ENCODE measurements around the gene PGM1. TPM values are rescaled to one million over a fixed set of nuclear protein-coding genes. Genes with fewer than 3 reads are reported as not detected.

PGM1 gene
- total RNA-seq, 2 experiments from 2014 or later = 47.3 to 51.0 TPM

DNA sequence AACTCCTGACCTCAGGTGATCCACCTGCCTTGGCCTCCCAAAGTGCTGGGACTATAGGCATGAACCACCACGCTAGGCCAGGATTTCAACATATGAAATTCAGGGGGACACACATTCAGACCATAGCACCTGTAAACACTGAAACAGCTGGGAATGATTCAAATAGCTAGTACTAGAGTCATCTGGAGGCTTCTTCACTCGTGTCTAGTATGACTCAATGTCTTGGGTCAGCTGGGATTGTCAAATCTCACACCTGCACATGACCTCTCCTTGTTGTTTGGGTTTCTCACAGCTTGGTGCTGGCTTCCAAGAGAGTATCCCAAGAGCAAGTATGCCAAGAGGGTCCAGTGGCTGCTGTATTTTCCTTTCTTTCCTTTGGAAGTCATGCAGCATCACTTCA is 75.1 kb downstream of the PGM1 start:
- POLR2A ChIA-PET = no interaction called here
- Mint-ChIP-seq H3K36me3 (no peaks in the 10 kb centered on the region), H3K27ac (no peak overlapping the region), H3K9me3 (peaks cover 2% of the 10 kb centered on the region), H3K27me3 (no peaks in the 10 kb centered on the region), H3K4me1 (no peaks in the 10 kb centered on the region), H3K4me3 (no peak overlapping the region)
- ATAC-seq (ENCODE audit: low read depth) (no peak), DNase-seq (no peak)

GRCh38 chr1:63669151-63669961 is 76.1 kb downstream of the PGM1 start:
- Mint-ChIP-seq H3K9me3 (no peaks in the 10 kb centered on the region), H3K27ac (no peak overlapping the region), H3K4me1 (peaks cover 2% of the 10 kb centered on the region), H3K27me3 (no peaks in the 10 kb centered on the region), H3K4me3 (no peak overlapping the region), H3K36me3 (no peaks in the 10 kb centered on the region)
- DNase-seq (no peak), ATAC-seq (ENCODE audit: low read depth) (no peak)
- POLR2A ChIA-PET = no interaction called here

GRCh38 chr1:63670164-63670563 is 77.0 kb downstream of the PGM1 start:
- no peak for DNase-seq
- POLR2A ChIA-PET = no interaction called here
- Mint-ChIP-seq H3K27me3 (no peaks in the 10 kb centered on the region), H3K27ac (no peak overlapping the region), H3K4me1 (peaks cover 3% of the 10 kb centered on the region), H3K9me3 (no peaks in the 10 kb centered on the region), H3K36me3 (no peaks in the 10 kb centered on the region), H3K4me3 (no peak overlapping the region)
- no peak for ATAC-seq (ENCODE audit: low read depth)

DNA sequence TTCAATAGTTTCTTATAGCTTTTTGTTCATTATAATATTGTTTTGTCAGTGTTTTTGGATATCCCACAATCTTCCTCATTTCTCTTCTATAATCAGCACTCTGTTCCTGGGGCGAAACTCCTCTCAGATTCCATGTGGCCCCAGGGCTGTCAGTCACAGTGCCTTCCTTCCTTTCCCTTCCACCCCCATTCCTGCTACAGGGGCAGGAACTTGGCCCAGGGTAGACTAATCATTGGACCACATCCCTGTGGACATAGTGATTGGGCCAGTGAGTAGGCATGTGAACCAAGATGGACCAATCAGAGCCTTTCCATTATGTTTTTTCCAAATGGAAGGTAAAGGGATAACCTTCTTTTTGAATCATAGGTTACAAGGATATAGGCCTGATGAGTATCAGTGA is 78.3 kb downstream of the PGM1 start:
- no peak overlapping the region for H3K27ac Mint-ChIP-seq
- no peak overlapping the region for H3K4me3 Mint-ChIP-seq
- peaks cover 3% of the 10 kb centered on the region for H3K4me1 Mint-ChIP-seq
- H3K36me3 Mint-ChIP-seq = no peaks in the 10 kb centered on the region
- H3K27me3 Mint-ChIP-seq = no peaks in the 10 kb centered on the region
- no peaks in the 10 kb centered on the region for H3K9me3 Mint-ChIP-seq
- ATAC-seq (ENCODE audit: low read depth) = no peak
- POLR2A ChIA-PET = no interaction called here
- no peak for DNase-seq

DNA sequence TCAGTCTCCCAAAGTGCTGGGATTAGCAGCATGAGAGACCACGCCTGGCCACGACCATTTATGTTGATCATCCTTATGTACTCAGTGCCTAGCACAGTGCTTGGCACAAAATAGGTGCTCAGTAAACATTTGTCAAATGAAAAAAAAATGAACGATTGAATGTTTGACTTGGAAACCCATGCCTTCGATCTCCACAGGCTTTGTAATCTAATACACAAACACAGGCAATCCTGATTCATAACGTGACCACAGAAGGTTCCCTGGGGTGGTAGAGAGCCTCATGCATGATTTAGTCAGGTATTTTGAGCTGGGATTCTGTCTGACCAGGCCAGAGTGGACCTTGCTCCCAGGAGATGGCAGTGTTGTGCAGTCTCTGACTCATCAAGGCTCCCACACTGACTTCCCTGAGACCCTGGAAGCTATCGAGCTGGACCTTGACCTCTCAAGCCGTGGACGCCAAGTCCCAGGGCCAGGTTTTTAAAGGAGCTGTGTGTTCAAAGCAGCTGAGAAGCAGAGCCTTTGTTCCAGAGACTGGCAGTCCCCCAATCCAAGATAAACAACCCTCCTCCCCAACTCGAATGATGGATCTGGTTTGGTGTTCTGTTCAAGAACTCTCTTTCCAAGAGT is 81.1 kb downstream of the PGM1 start:
- Mint-ChIP-seq H3K27me3 (no peaks in the 10 kb centered on the region), H3K27ac (no peak overlapping the region), H3K4me3 (no peak overlapping the region), H3K9me3 (peaks cover 3% of the 10 kb centered on the region), H3K4me1 (peaks cover 3% of the 10 kb centered on the region), H3K36me3 (no peaks in the 10 kb centered on the region)
- no peak for ATAC-seq (ENCODE audit: low read depth)
- POLR2A ChIA-PET = no interaction called here
- no peak for DNase-seq

- no peak for ATAC-seq (ENCODE audit: low read depth)
- no peak overlapping the region for H3K4me3 Mint-ChIP-seq
- no peaks in the 10 kb centered on the region for H3K36me3 Mint-ChIP-seq
- H3K27ac Mint-ChIP-seq = no peak overlapping the region
- peaks cover 6% of the 10 kb centered on the region for H3K9me3 Mint-ChIP-seq
- H3K4me1 Mint-ChIP-seq = peaks cover 3% of the 10 kb centered on the region
- POLR2A ChIA-PET = no interaction called here
- DNase-seq = no peak
- no peaks in the 10 kb centered on the region for H3K27me3 Mint-ChIP-seq
These were observed 81.7 kb downstream of the PGM1 start for GRCh38 chr1:63674865-63675419.

GRCh38 chr1:63675420-63675931 is 82.3 kb downstream of the PGM1 start:
- ATAC-seq (ENCODE audit: low read depth) (no peak), DNase-seq (no peak)
- Mint-ChIP-seq H3K27me3 (no peaks in the 10 kb centered on the region), H3K4me3 (no peak overlapping the region), H3K4me1 (peaks cover 3% of the 10 kb centered on the region), H3K9me3 (peaks cover 7% of the 10 kb centered on the region), H3K27ac (no peak overlapping the region), H3K36me3 (no peaks in the 10 kb centered on the region)
- POLR2A ChIA-PET = no interaction called here

- H3K4me1 Mint-ChIP-seq = peaks cover 3% of the 10 kb centered on the region
- no peaks in the 10 kb centered on the region for H3K36me3 Mint-ChIP-seq
- ATAC-seq (ENCODE audit: low read depth) = no peak
- H3K9me3 Mint-ChIP-seq = peaks cover 9% of the 10 kb centered on the region
- POLR2A ChIA-PET = no interaction called here
- H3K27me3 Mint-ChIP-seq = no peaks in the 10 kb centered on the region
- no peak overlapping the region for H3K27ac Mint-ChIP-seq
- DNase-seq = no peak
- no peak overlapping the region for H3K4me3 Mint-ChIP-seq
These were observed 84.3 kb downstream of the PGM1 start for GRCh38 chr1:63677497-63677896.

- peaks cover 3% of the 10 kb centered on the region for H3K4me1 Mint-ChIP-seq
- H3K4me3 Mint-ChIP-seq = no peak overlapping the region
- peaks cover 9% of the 10 kb centered on the region for H3K9me3 Mint-ChIP-seq
- ATAC-seq (ENCODE audit: low read depth) (no peak), DNase-seq (no peak)
- no peaks in the 10 kb centered on the region for H3K36me3 Mint-ChIP-seq
- POLR2A ChIA-PET = no interaction called here
- no peak overlapping the region for H3K27ac Mint-ChIP-seq
- H3K27me3 Mint-ChIP-seq = no peaks in the 10 kb centered on the region
These were observed 85.0 kb downstream of the PGM1 start for GRCh38 chr1:63678200-63678599.

GRCh38 chr1:63679076-63679475 is 85.9 kb downstream of the PGM1 start:
- POLR2A ChIA-PET = no interaction called here
- Mint-ChIP-seq H3K9me3 (peaks cover 9% of the 10 kb centered on the region), H3K4me1 (peaks cover 3% of the 10 kb centered on the region)

GRCh38 chr1:63679589-63679988 is 86.4 kb downstream of the PGM1 start:
- H3K27me3 Mint-ChIP-seq = no peaks in the 10 kb centered on the region
- H3K9me3 Mint-ChIP-seq = peaks cover 9% of the 10 kb centered on the region
- DNase-seq (no peak), ATAC-seq (ENCODE audit: low read depth) (no peak)
- H3K27ac Mint-ChIP-seq = no peak overlapping the region
- POLR2A ChIA-PET = no interaction called here
- no peak overlapping the region for H3K4me3 Mint-ChIP-seq
- H3K36me3 Mint-ChIP-seq = no peaks in the 10 kb centered on the region
- no peaks in the 10 kb centered on the region for H3K4me1 Mint-ChIP-seq

More at GRCh38 chr1:63679076-63679475, 85.9 kb downstream of the PGM1 start:
- DNase-seq = no peak
- Mint-ChIP-seq H3K27me3 (no peaks in the 10 kb centered on the region), H3K36me3 (no peaks in the 10 kb centered on the region), H3K4me3 (no peak overlapping the region), H3K27ac (no peak overlapping the region)
- ATAC-seq (ENCODE audit: low read depth) = no peak

- DNase-seq = no peak
- peaks cover 10% of the 10 kb centered on the region for H3K9me3 Mint-ChIP-seq
- H3K4me3 Mint-ChIP-seq = no peak overlapping the region
- POLR2A ChIA-PET = no interaction called here
- no peak for ATAC-seq (ENCODE audit: low read depth)
- no peaks in the 10 kb centered on the region for H3K4me1 Mint-ChIP-seq
- no peaks in the 10 kb centered on the region for H3K27me3 Mint-ChIP-seq
- H3K27ac Mint-ChIP-seq = no peak overlapping the region
- H3K36me3 Mint-ChIP-seq = no peaks in the 10 kb centered on the region
These were observed 89.7 kb downstream of the PGM1 start for GRCh38 chr1:63682936-63683335.

GRCh38 chr1:63683759-63684158 is 90.5 kb downstream of the PGM1 start:
- H3K4me3 Mint-ChIP-seq = no peak overlapping the region
- ATAC-seq (ENCODE audit: low read depth) (no peak), DNase-seq (no peak)
- no peaks in the 10 kb centered on the region for H3K27me3 Mint-ChIP-seq
- peaks cover 9% of the 10 kb centered on the region for H3K9me3 Mint-ChIP-seq
- POLR2A ChIA-PET = interaction anchor here (0.6 kb wide), 1 partner anchor 132 kb away, joined by 4 read pairs; no protein-coding TSS in a partner anchor
- no peaks in the 10 kb centered on the region for H3K4me1 Mint-ChIP-seq
- H3K27ac Mint-ChIP-seq = no peak overlapping the region
- no peaks in the 10 kb centered on the region for H3K36me3 Mint-ChIP-seq

DNA sequence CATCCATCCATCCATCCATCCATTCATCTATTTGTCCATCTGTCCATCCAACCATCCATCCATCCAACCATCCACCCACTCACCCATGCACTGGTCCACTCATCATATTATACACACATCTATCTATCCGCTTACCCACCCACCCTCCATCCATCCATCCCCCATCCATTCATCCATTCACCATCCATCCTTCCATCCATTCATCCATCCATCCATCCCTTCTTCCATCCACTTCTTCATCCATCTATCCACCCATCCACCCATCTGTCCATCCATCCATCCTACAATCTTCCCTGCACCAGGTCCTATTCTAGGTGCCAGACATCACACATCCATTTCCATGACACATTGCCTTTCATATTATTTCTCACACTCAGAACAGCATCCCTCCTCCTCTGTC is 93.5 kb downstream of the PGM1 start:
- Mint-ChIP-seq H3K4me1 (peaks cover 2% of the 10 kb centered on the region), H3K9me3 (peaks cover 1% of the 10 kb centered on the region), H3K4me3 (no peak overlapping the region), H3K36me3 (no peaks in the 10 kb centered on the region), H3K27me3 (no peaks in the 10 kb centered on the region), H3K27ac (no peak overlapping the region)
- ATAC-seq (ENCODE audit: low read depth) (no peak), DNase-seq (no peak)
- POLR2A ChIA-PET = no interaction called here

Measured in activated naive CD8-positive, alpha-beta T cell treated with anti-CD3 and anti-CD28 coated beads, Interleukin-2, amount 10 ng/mL, durations not matched to agents 7 days and 5 days (primary cell).